H9 (cell line): ENCODE results near the gene SHANK1. TPM values are rescaled to one million over a fixed set of nuclear protein-coding genes. Genes with fewer than 3 reads are reported as not detected.
A peak's percentile ranks its signal among the peaks of the same experiment; 100 is the strongest.

Experiments
- DNase-seq: peaks from one replicate; pipeline ENCODE4 v3.0.0-alpha.2; 2017
- H2AFZ ChIP-seq: one replicate; pipeline ENCODE4 v1.6.1; 2013; ENCODE audit warnings: mild to moderate bottlenecking, low read length, control low read depth, moderate library complexity
- H2AK5ac ChIP-seq: 2 replicates; pipeline ENCODE4 v1.6.1; 2013; ENCODE audit warnings: low read length, control low read depth, mixed read lengths; ENCODE audit not compliant: insufficient read length
- H2BK120ac ChIP-seq: one replicate; pipeline ENCODE4 v1.6.1; 2013; ENCODE audit warnings: low read depth, mild to moderate bottlenecking, low read length, control low read depth, inconsistent platforms; ENCODE audit not compliant: poor library complexity, severe bottlenecking
- H2BK12ac ChIP-seq: 2 replicates; pipeline ENCODE4 v1.6.1; 2013; ENCODE audit warnings: low read length, control low read depth, mixed read lengths, low read depth; ENCODE audit not compliant: insufficient read length
- H2BK15ac ChIP-seq: 2 replicates; pipeline ENCODE4 v1.6.1; 2013; ENCODE audit warnings: low read depth, low read length, control low read depth
- H2BK20ac ChIP-seq: one replicate; pipeline ENCODE4 v1.6.1; 2013; ENCODE audit warnings: low read depth, mild to moderate bottlenecking, low read length, control low read depth, inconsistent platforms; ENCODE audit not compliant: poor library complexity, severe bottlenecking
- H2BK5ac ChIP-seq: 2 replicates; pipeline ENCODE4 v1.6.1; 2013; ENCODE audit warnings: low read length, control low read depth, mixed read lengths; ENCODE audit not compliant: insufficient read length
- H3K14ac ChIP-seq: 2 replicates; pipeline ENCODE4 v1.6.1; 2013; ENCODE audit warnings: low read length, control low read depth; ENCODE audit not compliant: insufficient read depth
- H3K18ac ChIP-seq: 2 replicates; pipeline ENCODE4 v1.6.1; 2013; ENCODE audit warnings: low read depth, mild to moderate bottlenecking, mixed read lengths, low read length, control low read depth; ENCODE audit not compliant: insufficient read length
- H3K23ac ChIP-seq: 2 replicates; pipeline ENCODE4 v1.6.1; 2013; ENCODE audit warnings: low read length, control low read depth, mixed read lengths, low read depth; ENCODE audit not compliant: insufficient read length
- H3K23me2 ChIP-seq: 2 replicates; pipeline ENCODE4 v1.6.1; 2013; ENCODE audit warnings: low read depth, mild to moderate bottlenecking, mixed read lengths, low read length, control low read depth; ENCODE audit not compliant: insufficient read length, poor library complexity, severe bottlenecking
- H3K27ac ChIP-seq: 2 replicates; pipeline ENCODE4 v1.5.1; 2013; ENCODE audit warnings: low read length, control low read depth, mixed read lengths, low read depth; ENCODE audit not compliant: insufficient read length
- H3K27me3 ChIP-seq: 2 replicates; pipeline ENCODE4 v1.6.1; 2013; ENCODE audit warnings: low read length, control low read depth, inconsistent platforms; ENCODE audit not compliant: insufficient read depth
- H3K4ac ChIP-seq: 2 replicates; pipeline ENCODE4 v1.6.1; 2013; ENCODE audit warnings: low read depth, mild to moderate bottlenecking, control low read depth, inconsistent platforms, low read length, moderate library complexity
- H3K4me1 ChIP-seq: 2 replicates; pipeline ENCODE4 v1.6.1; 2013; ENCODE audit warnings: low read length, control low read depth, inconsistent platforms; ENCODE audit not compliant: insufficient read depth
- H3K4me2 ChIP-seq: 2 replicates; pipeline ENCODE4 v1.6.1; 2013; ENCODE audit warnings: low read length, control low read depth, mixed read lengths; ENCODE audit not compliant: insufficient read length, insufficient read depth
- H3K56ac ChIP-seq: 2 replicates; pipeline ENCODE4 v1.6.1; 2013; ENCODE audit warnings: low read depth, mild to moderate bottlenecking, mixed read lengths, low read length, control low read depth; ENCODE audit not compliant: insufficient read length
- H3K79me1 ChIP-seq: 2 replicates; pipeline ENCODE4 v1.6.1; 2013; ENCODE audit warnings: low read depth, mild to moderate bottlenecking, moderate library complexity, low read length, control low read depth, inconsistent platforms; ENCODE audit not compliant: insufficient read depth, poor library complexity, severe bottlenecking
- H3K79me2 ChIP-seq: 2 replicates; pipeline ENCODE4 v1.6.1; 2013; ENCODE audit warnings: low read length, control low read depth, inconsistent platforms; ENCODE audit not compliant: insufficient read depth
- H3K9ac ChIP-seq: 2 replicates; pipeline ENCODE4 v1.6.1; 2013; ENCODE audit warnings: low read length, control low read depth, mixed read lengths; ENCODE audit not compliant: insufficient read length; ENCODE audit errors: extremely low read depth
- H3K9me3 ChIP-seq: one replicate; pipeline ENCODE4 v1.6.1; 2013; ENCODE audit warnings: low read depth, low read length, inconsistent platforms; ENCODE audit not compliant: control insufficient read depth
- H3T11ph ChIP-seq: one replicate; pipeline ENCODE4 v1.6.1; 2013; ENCODE audit warnings: mild to moderate bottlenecking, low read length, control low read depth, inconsistent platforms
- H4K20me1 ChIP-seq: one replicate; pipeline ENCODE4 v1.6.1; 2013; ENCODE audit not compliant: control insufficient read depth, insufficient read length, insufficient read depth
- H4K5ac ChIP-seq: 2 replicates; pipeline ENCODE4 v1.6.1; 2013; ENCODE audit warnings: low read depth, mild to moderate bottlenecking, mixed read lengths, low read length, control low read depth; ENCODE audit not compliant: insufficient read length
- H4K8ac ChIP-seq: replicated peaks from 2 replicates; pipeline ENCODE4 v1.6.1; 2013; ENCODE audit warnings: low read length, control low read depth, mixed read lengths, low read depth; ENCODE audit not compliant: insufficient read length
- H4K91ac ChIP-seq: 2 replicates; pipeline ENCODE4 v1.6.1; 2013; ENCODE audit warnings: low read depth, mild to moderate bottlenecking, moderate library complexity, mixed read lengths, low read length, control low read depth; ENCODE audit not compliant: insufficient read length
- H3K27ac Mint-ChIP-seq, 3 experiments: 2 replicates in 2 of 3; 3 replicates in 1 of 3; pipeline ENCODE4 v1.8.0; 2020 to 2021; ENCODE audit warnings: mixed read lengths in 3 of 3, mild to moderate bottlenecking in 1 of 3, moderate library complexity in 1 of 3
- H3K27me3 Mint-ChIP-seq: 2 replicates; pipeline ENCODE4 v1.8.0; 2021; ENCODE audit warnings: low read depth, mild to moderate bottlenecking, moderate library complexity, mixed read lengths
- H3K36me3 Mint-ChIP-seq, 3 experiments: 2 replicates in 2 of 3; 3 replicates in 1 of 3; pipeline ENCODE4 v1.8.0; 2020 to 2021; ENCODE audit warnings: low read depth in 3 of 3, mixed read lengths in 3 of 3; ENCODE audit not compliant: insufficient read depth in 1 of 3
- H3K4me1 Mint-ChIP-seq, 2 experiments: 2 replicates each; pipeline ENCODE4 v1.8.0; 2020; ENCODE audit warnings: mixed read lengths in 2 of 2
- H3K4me3 Mint-ChIP-seq, 2 experiments: 2 replicates in 1 of 2; 3 replicates in 1 of 2; pipeline ENCODE4 v1.8.0; 2020 to 2021; ENCODE audit warnings: mild to moderate bottlenecking in 2 of 2, mixed read lengths in 2 of 2, moderate library complexity in 1 of 2
- H3K9me3 Mint-ChIP-seq, 2 experiments: 2 replicates in 1 of 2; 3 replicates in 1 of 2; pipeline ENCODE4 v1.8.0; 2020; ENCODE audit warnings: mild to moderate bottlenecking in 2 of 2, mixed read lengths in 2 of 2, moderate library complexity in 1 of 2
- WGBS: extraction: QIAGEN DNeasy Blood & Tissue Kit; methylation state at CpG from one replicate; pipeline ENCODE4 v1.1.7; 2013; ENCODE audit warnings: missing lambda C conversion rate, low lambda C conversion rate, mixed read lengths; ENCODE audit not compliant: insufficient read length; ENCODE audit errors: extremely low coverage; 5-methylcytosine and 5-hydroxymethylcytosine counted together
- total RNA-seq: library from RNA; stranded (reverse); gene quantifications from 2 replicates; pipeline ENCODE4 v1.2.1, GENCODE V29; 2021
- TF ChIP-seq, protein P1 (sequence below): fragments of 200-600 bp; sonication (generic); conservative IDR thresholded peaks from 3 replicates; pipeline ENCODE4 v1.8.0; 2021; ENCODE audit warnings: antibody characterized with exemption, mild to moderate bottlenecking

The SHANK1 gene
- total RNA-seq, 1 experiment from 2014 or later: 1.7 TPM

DNA sequence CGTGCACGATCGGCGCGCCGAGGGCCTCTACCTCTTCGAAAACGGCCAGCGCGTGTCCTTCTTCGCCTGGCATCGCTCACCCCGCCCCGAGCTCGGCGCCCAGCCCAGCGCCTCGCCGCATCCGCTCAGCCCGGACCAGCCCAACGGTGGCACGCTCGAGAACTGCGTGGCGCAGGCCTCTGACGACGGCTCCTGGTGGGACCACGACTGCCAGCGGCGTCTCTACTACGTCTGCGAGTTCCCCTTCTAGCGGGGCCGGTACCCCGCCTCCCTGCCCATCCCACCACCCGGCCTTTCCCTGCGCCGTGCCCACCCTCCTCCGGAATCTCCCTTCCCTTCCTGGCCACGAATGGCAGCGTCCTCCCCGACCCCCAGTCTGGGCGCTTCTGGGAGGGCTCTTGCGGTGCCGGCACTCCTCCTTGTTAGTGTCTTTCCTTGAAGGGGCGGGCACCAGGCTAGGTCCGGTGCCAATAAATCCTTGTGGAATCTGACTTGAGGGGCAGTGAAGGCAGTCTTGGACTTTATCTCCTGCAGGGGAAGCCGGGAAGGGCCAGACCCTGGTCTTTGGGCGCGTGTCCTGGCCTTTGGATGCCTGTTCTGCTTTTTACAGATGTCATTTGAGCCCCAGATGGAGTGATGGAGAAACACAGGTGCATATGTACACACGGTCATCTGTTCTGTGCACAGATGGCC lies 5.8 kb upstream of the SHANK1 start:
- Histone ChIP-seq H3K4me2 (peak overlapping the region; percentile 52), H3K27ac (no peak overlapping the region), H2BK5ac (no peak overlapping the region), H3K79me1 (no peaks in the 10 kb centered on the region), H3T11ph (no peak overlapping the region), H2BK15ac (no peak overlapping the region), H3K18ac (peak overlapping the region; percentile 63), H3K27me3 (no peaks in the 10 kb centered on the region; the same call in 1 of the 2 replicates), H3K23me2 (no peaks in the 10 kb centered on the region), H3K9me3 (no peaks in the 10 kb centered on the region), H3K9ac (peak overlapping the region; percentile 53), H2BK12ac (no peak overlapping the region), H2AFZ (no peak overlapping the region), H3K14ac (peak overlapping the region; percentile 80), H3K56ac (no peak overlapping the region), H2BK20ac (no peak overlapping the region), H3K4me1 (peaks cover 4% of the 10 kb centered on the region; the same call in 1 of the 2 replicates), H4K5ac (no peak overlapping the region), H2AK5ac (no peak overlapping the region), H3K79me2 (no peaks in the 10 kb centered on the region), H3K23ac (no peak overlapping the region), H4K8ac (no peak overlapping the region), H2BK120ac (no peak overlapping the region), H4K20me1 (no peaks in the 10 kb centered on the region), H4K91ac (no peak overlapping the region), H3K4ac (no peak overlapping the region)
- Mint-ChIP-seq H3K4me1 (peaks cover 37 to 57% of the 10 kb centered on the region in 2 experiments), H3K27me3 (peaks cover 67% of the 10 kb centered on the region), H3K4me3 (peak overlapping the region; percentile 81 to 94), H3K27ac (peak overlapping the region in 1 of 3 experiments; percentile 85; a peak in 1 of 7 replicates), H3K9me3 (no peaks in the 10 kb centered on the region; a peak in 1 of 5 replicates), H3K36me3 (no peaks in the 10 kb centered on the region; a peak in 2 of 7 replicates)
- WGBS: no CpG with 5 or more reads among the region's 52 CpGs
- TF ChIP-seq, protein P1, sequence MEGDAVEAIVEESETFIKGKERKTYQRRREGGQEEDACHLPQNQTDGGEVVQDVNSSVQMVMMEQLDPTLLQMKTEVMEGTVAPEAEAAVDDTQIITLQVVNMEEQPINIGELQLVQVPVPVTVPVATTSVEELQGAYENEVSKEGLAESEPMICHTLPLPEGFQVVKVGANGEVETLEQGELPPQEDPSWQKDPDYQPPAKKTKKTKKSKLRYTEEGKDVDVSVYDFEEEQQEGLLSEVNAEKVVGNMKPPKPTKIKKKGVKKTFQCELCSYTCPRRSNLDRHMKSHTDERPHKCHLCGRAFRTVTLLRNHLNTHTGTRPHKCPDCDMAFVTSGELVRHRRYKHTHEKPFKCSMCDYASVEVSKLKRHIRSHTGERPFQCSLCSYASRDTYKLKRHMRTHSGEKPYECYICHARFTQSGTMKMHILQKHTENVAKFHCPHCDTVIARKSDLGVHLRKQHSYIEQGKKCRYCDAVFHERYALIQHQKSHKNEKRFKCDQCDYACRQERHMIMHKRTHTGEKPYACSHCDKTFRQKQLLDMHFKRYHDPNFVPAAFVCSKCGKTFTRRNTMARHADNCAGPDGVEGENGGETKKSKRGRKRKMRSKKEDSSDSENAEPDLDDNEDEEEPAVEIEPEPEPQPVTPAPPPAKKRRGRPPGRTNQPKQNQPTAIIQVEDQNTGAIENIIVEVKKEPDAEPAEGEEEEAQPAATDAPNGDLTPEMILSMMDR: no peak
- no peak for DNase-seq
